Midbrain (tissue), 1 donor: Measurements from ENCODE around the gene ACACA.
"Not testable (repeated sequence)": the region's sequence is repeated elsewhere in the genome, so short reads cannot be mapped to it uniquely, and the experiment has no call there.

ENCODE experiments used
- DNase-seq: peaks from one replicate; lab custom pipeline; 2025; lab: John Stamatoyannopoulos, UW

ACACA gene

GRCh38 chr17:37176723-37177122 lies 229.9 kb downstream of the ACACA start:
- DNase-seq, result peak; percentile 29

- DNase-seq, result peak; percentile 73
Measured at GRCh38 chr17:37174205-37174604, 232.4 kb downstream of the ACACA start.

GRCh38 chr17:37170881-37171425 lies 235.7 kb downstream of the ACACA start:
- DNase-seq, result no peak

DNA sequence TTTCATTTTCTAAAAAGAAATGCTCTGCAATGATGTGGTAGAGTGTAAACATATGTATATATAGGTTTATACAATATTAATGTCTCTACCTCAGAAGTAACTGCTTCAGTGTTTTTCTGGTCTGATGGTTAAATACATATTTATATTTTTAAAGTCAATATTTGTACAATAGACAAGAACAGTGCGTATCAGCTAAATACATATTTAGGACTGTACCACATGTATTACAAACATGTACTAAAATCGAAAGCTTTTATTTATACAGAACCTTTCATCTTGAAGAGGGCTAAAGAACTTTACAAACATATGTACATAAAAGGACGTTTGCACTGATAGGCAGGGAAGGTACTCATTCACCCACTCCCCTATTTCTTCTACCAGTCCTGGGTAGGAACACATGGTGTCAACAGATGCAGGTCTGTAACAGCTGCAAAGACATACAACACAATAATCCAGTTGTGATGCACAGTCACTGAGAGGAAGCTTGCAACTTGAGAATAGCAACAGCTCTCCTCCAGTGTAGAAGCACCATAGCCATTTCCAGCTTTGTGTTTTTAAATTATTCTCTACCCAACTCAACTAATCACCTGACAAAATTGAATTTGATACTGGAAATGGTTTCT lies 237.8 kb downstream of the ACACA start:
- DNase-seq, result no peak

- DNase-seq, result no peak
Measured at GRCh38 chr17:37167756-37168155, 238.9 kb downstream of the ACACA start.

DNA sequence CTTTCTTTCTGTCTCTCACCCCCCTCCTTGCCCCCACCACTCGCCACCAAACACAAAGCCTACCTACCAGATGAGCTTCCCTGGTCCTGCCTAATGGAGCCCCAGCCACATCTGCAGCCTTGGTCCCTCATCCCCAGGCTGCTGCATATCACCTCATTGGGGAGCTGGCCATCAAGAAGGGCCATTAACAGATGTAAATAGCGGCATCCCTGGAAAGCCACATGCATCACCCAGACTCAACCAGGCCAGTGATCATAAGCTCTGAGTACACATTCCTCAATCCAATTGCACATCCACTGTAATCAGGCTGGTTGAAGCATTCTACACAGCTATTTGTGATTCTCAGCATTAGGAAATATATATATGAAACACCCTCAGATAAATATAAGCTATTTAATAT lies 242.6 kb downstream of the ACACA start:
- DNase-seq, result no peak

GRCh38 chr17:37162800-37163199 lies 243.8 kb downstream of the ACACA start:
- no peak for DNase-seq

DNA sequence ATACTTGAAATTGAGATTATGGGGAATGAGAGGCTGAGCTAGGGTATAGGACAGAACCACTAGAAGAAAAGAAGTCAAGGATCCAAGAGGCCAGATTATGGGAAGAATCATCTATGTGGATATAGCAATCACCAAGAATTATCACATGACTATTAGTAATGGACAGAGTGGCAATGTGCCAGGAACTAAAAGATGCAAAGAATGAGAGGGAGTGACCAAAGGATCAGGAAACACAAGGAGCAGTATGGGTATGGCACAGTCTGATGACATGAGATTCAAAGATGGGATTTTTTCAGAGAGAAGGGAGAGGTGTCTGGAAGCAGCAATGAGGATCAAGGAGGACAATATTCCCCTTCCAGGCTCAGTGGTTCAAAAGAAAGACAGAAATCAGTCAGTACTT lies 245.7 kb downstream of the ACACA start:
- no peak for DNase-seq

- DNase-seq, result no peak
Measured at GRCh38 chr17:37158290-37158689, 248.3 kb downstream of the ACACA start.

- DNase-seq, result peak; percentile 34
Measured at GRCh38 chr17:37148156-37148555, 258.5 kb downstream of the ACACA start.

DNA sequence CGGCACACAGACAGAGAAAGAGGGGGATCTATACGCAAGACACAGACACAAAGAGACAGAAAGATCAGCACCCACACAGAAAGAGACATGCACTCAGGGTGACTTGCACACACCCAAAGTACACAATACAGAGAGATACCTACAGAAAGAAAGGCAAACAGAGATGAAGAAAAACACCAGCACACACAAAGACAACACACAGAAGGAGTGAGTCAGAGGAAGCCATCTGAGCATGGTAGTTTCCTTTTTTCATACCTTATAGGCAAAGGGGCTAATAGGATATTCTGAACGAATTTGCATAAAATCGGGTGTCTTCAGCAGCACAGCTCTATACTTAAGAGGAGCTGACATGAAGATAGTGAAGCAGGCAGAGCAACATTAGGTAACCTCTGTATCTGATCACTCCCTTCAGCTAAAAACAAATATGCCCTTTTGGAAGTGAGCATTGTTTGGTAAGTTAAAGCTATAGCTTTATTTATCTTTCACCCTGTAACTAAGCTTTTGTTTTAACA lies 259.3 kb downstream of the ACACA start:
- no peak for DNase-seq

DNA sequence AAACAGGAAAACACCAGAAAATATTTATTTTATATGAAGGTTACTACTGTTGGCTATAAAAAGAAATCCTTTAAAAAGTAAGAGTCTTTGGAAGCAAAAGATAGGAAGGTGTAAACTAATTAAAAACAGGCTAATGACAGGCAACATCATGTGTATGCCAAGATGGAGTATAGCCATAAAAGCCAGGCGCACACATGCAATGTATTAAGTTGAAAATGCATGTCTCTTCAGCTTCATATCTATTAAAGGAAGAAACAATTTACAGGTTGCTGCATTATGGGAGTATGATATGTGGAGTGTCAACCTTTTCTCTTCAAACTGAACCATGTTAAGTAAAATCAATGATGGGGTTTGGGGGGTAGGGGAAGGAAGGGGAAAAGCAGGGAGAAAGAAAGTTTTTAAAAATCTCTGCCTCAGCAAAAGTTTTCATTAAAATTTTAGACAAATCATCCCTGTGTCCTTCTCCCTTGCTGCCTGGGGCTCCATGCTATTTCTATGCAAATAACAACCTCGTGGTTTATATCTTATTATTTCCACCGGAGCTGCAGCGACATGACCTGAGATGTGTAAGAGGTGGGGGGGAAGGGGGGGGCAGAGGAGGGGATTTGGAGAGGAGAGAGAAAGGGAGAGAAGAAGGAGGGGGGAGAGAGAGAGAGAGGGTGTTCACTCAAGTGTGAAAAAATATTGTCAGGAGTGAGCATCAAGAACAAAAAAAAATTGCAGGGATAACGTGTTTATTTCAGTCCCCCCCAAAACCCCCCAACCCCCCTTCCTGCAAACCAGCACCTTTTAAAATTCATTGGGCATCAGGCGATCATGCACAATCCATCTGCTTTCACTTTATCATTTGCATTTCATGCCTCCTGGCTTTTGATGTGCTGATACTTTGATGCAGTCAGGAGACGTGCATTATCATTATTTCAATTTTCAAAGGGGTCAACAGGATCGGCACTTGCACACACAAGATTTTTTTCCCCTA lies 260.3 kb downstream of the ACACA start:
- DNase-seq, result no peak

- DNase-seq, result no peak
Measured at GRCh38 chr17:37144075-37144701, 262.4 kb downstream of the ACACA start.

DNA sequence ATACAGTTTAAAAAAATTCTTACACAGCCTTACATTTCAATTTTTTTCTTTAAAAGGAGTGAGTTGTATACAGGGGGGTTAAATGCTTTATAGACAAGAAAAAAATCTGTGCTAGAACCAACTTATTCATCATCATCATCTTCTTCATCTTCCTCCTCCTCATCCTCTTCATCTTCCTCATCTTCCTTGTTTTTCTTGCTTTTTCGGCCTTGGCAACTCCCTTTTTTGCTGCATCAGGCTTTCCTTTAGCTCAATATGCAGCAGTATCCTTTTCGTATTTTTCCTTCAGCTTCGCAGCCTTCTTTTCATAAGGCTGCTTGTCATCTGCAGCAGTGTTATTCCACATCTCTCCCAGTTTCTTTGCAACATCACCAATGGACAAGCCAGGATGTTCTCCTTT lies 263.1 kb downstream of the ACACA start:
- not testable (repeated sequence) for DNase-seq

GRCh38 chr17:37142294-37142896 lies 264.2 kb downstream of the ACACA start:
- no peak for DNase-seq

GRCh38 chr17:37138571-37139120 lies 268.0 kb downstream of the ACACA start:
- DNase-seq, result no peak

- DNase-seq, result no peak
Measured at GRCh38 chr17:37137906-37138514, 268.6 kb downstream of the ACACA start.

DNA sequence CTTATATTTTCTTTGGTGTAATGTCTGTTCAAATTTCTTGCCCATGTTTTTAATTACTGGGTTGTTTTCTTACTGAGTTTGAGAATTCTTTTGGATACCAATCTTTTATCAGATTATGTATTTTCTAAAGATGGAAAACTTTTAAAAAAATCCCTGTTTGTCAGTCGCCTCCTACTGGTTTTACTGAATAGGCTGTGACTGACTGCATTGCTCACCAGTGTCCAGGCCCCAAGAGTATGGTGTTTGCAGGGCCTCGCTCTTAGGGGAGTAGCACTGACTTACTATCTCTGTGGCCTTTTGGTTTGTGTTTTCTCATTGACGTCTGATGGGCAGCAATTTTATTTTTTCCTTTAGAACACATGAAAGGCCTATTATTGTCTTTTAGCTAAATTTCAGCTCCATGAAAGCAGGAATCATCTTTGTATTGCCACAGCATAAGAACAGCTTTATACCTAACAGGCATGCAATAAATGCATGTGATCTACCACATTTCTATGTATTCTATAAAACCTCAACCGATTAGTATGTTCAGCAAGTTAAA lies 269.5 kb downstream of the ACACA start:
- no peak for DNase-seq

GRCh38 chr17:37135576-37135975 lies 271.1 kb downstream of the ACACA start:
- no peak for DNase-seq

GRCh38 chr17:37134050-37134449 lies 272.6 kb downstream of the ACACA start:
- DNase-seq, result no peak

DNA sequence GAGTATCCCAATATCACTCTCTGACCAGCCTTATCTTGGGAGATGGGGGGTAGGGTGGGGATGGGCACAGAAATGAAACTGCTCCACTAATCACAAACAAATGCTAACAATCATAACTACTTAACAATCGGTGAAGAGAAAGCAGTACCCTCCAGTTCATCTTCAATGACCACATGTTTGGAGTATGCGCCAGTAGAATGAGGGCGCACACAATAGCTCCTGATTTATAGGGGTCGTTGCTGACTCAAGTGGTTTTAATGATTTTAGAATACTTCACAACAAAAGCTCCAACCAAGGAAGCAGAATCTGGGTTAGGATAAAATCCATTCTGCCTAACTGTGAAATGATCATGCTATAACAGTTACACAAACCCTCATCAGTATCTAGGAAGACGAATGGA lies 273.5 kb downstream of the ACACA start:
- DNase-seq, result no peak
